K562 (cell line): ENCODE measurements around the gene ZNF92. TPM values are rescaled to one million over a fixed set of nuclear protein-coding genes. Genes with fewer than 3 reads are reported as not detected.

Experiments
- ATAC-seq: fragments of 200-7000 bp; cut with Tn5 transposase; 3 replicates; pipeline ENCODE4 v1.9.1; 2020; ENCODE audit warnings: moderate library complexity
- BruUV-seq: library from RNA; stranded (reverse); fragments of 400-500 nt; replicated peaks from 2 replicates; lab custom pipeline; 2021; lab: Mats Ljungman, UMichigan
- CTCF ChIA-PET: fragments of 300-600 bp; formaldehyde crosslinking; extraction: SDS; loops from one replicate; lab custom pipeline; 2021; ENCODE audit warnings: low intra/inter-chr PET ratio; lab: Yijun Ruan, JAX
- POLR2A ChIA-PET: fragments of 300-600, 350-650 bp; sonication (Branson Sonifier 250); formaldehyde crosslinking; extraction: SDS; loops from one replicate; lab custom pipeline; 2021; ENCODE audit warnings: antibody characterized with exemption, inconsistent platforms; lab: Yijun Ruan, JAX
- DNase-seq, 4 experiments: peaks; one replicate each; pipeline versions ENCODE4 v3.0.0 to v3.0.0-alpha.2; 2011 to 2018; ENCODE audit warnings: low spot score in 3 of 4, mixed read lengths in 3 of 4; ENCODE audit errors: extremely low read depth in 1 of 4
- FAIRE-seq: peaks from 2 replicates; lab custom pipeline; 2011; peaks lifted over from hg19 to GRCh38; lab: Jason Lieb, UNC
- H2AFZ ChIP-seq: 2 replicates; pipeline ENCODE4 v1.6.0; 2011; ENCODE audit warnings: low read depth, low read length, control low read depth, inconsistent platforms
- H3K27ac ChIP-seq: fragments of 200-600 bp; 3 replicates; pipeline ENCODE4 v1.8.0; 2011; ENCODE audit warnings: low read depth, mild to moderate bottlenecking, control low read depth, inconsistent platforms, low read length, moderate library complexity, mixed read lengths; ENCODE audit errors: extremely low read depth
- H3K27me3 ChIP-seq, 2 experiments: fragments of 300-600 bp in 1 of 2; 2 replicates in 1 of 2; 3 replicates in 1 of 2; pipeline versions ENCODE4 v1.6.0 to v1.8.0; 2011; ENCODE audit warnings: inconsistent platforms in 2 of 2, low read length in 2 of 2, mild to moderate bottlenecking in 1 of 2, mixed read lengths in 1 of 2, moderate library complexity in 1 of 2; ENCODE audit not compliant: control insufficient read depth in 2 of 2, insufficient read depth in 2 of 2
- H3K36me3 ChIP-seq: fragments of 300-600 bp; 3 replicates; pipeline ENCODE4 v1.8.0; 2011; ENCODE audit warnings: mild to moderate bottlenecking, low read length, inconsistent platforms; ENCODE audit not compliant: control insufficient read depth, insufficient read depth
- H3K4me1 ChIP-seq, 2 experiments: fragments of 200-600 bp in 1 of 2; replicated peaks in 1 of 2; 2 replicates in 1 of 2; 3 replicates in 1 of 2; pipeline versions ENCODE4 v1.5.1 to v1.8.0; 2011; ENCODE audit warnings: inconsistent platforms in 2 of 2, low read length in 2 of 2, mild to moderate bottlenecking in 1 of 2, mixed read lengths in 1 of 2, moderate library complexity in 1 of 2; ENCODE audit not compliant: control insufficient read depth in 2 of 2, insufficient read depth in 2 of 2
- H3K4me2 ChIP-seq: 2 replicates; pipeline ENCODE4 v1.6.1; 2011; ENCODE audit warnings: low read length, control low read depth, inconsistent platforms, mixed read lengths; ENCODE audit not compliant: insufficient read depth
- H3K4me3 ChIP-seq: fragments of 200-600 bp; sonication (generic), shearing (Covaris generic); 2 replicates; pipeline ENCODE4 v1.5.1; 2016; ENCODE audit warnings: control low read depth, inconsistent platforms
- H3K79me2 ChIP-seq: fragments of 200-600 bp; 3 replicates; pipeline ENCODE4 v1.8.0; 2011; ENCODE audit warnings: low read length, inconsistent platforms; ENCODE audit not compliant: control insufficient read depth, insufficient read depth
- H3K9ac ChIP-seq, 2 experiments: 2 replicates each; pipeline versions ENCODE4 v1.6.0 to v1.6.1; 2011; ENCODE audit warnings: low read depth in 2 of 2, low read length in 2 of 2, control low read depth in 1 of 2, inconsistent platforms in 1 of 2, mild to moderate bottlenecking in 1 of 2, mixed read lengths in 1 of 2; ENCODE audit not compliant: insufficient read depth in 1 of 2
- H3K9me1 ChIP-seq: one replicate; pipeline ENCODE4 v1.6.0; 2011; ENCODE audit warnings: inconsistent platforms, mild to moderate bottlenecking, low read length, moderate library complexity; ENCODE audit not compliant: control insufficient read depth, insufficient read depth
- H3K9me3 ChIP-seq: replicated peaks from 2 replicates; pipeline ENCODE4 v1.5.1; 2011; ENCODE audit warnings: low read depth, low read length, inconsistent platforms; ENCODE audit not compliant: control insufficient read depth, insufficient read depth
- H4K20me1 ChIP-seq: replicated peaks from 2 replicates; pipeline ENCODE4 v1.6.1; 2011; ENCODE audit warnings: low read length, inconsistent platforms, mixed read lengths; ENCODE audit not compliant: control insufficient read depth, insufficient read depth
- GABPB1 ChIP-seq: sonication (generic); formaldehyde crosslinking; IDR thresholded peaks from 2 replicates; pipeline ENCODE4 v1.8.0; 2022; ENCODE audit warnings: mild to moderate bottlenecking, missing genetic modification reagents
- HNRNPK ChIP-seq: fragments of 200-400 bp; formaldehyde crosslinking; IDR thresholded peaks from one replicate; pipeline ENCODE4 v1.6.1; 2018; ENCODE audit warnings: mild to moderate bottlenecking, low read depth, low read length; ENCODE audit not compliant: poor library complexity, severe bottlenecking
- PCBP1 ChIP-seq: fragments of 200-400 bp; formaldehyde crosslinking; IDR thresholded peaks from 2 replicates; pipeline ENCODE4 v1.6.1; 2018; ENCODE audit warnings: mild to moderate bottlenecking, low read depth, low read length; ENCODE audit not compliant: poor library complexity, severe bottlenecking
- SFPQ ChIP-seq: fragments of 200-400 bp; formaldehyde crosslinking; IDR thresholded peaks from 2 replicates; pipeline ENCODE4 v1.6.1; 2017; ENCODE audit warnings: mild to moderate bottlenecking, low read depth, low read length, moderate library complexity
- in situ Hi-C: fragments of 300-500 bp; cut with MboI; formaldehyde crosslinking; loops from 4 replicates; pipeline ENCODE4 v1.15.0; 2018; ENCODE audit warnings: inconsistent platforms, mixed read lengths
- intact Hi-C: fragments of 100-400 bp; cut with micrococcal nuclease; formaldehyde crosslinking; loops from 2 replicates; pipeline ENCODE4 v1.14.2; 2022
- polyA plus RNA-seq, 8 experiments: library from polyadenylated mRNA; depleted of rRNA in 4 of 8; stranded (reverse) in 5 of 8; unstranded in 3 of 8; fragments of >200 nt; fragmentation: Nextera tagmentation in 2 of 8; fragmentation: Illumina TruSeq in 1 of 8; extraction: Ambion mirVana in 2 of 8; extraction: Trizol in 1 of 8; gene quantifications; 2 replicates each; pipeline versions ENCODE4 v1.2.1 to v1.2.3, GENCODE V29; 2011 to 2014; ENCODE audit warnings: inconsistent platforms in 1 of 8, missing spikeins in 1 of 8
- total RNA-seq, 7 experiments: library from RNA; depleted of rRNA in 6 of 7; stranded (reverse); fragments of >200 nt in 6 of 7; fragmentation: Illumina TruSeq in 2 of 7; extraction: Trizol in 2 of 7; gene quantifications; 2 replicates each; pipeline versions ENCODE4 v1.2.1 to v1.2.3, GENCODE V29; 2011 to 2021; ENCODE audit warnings: low replicate concordance in 1 of 7

The ZNF92 gene
- total and polyA plus RNA-seq, 9 of the 15 experiments (the other 6 are each of a cell fraction or from before 2014, with no cell fraction given): 8.9 to 29.4 (median 12.5) TPM

GRCh38 chr7:65448816-65449504 lies 75.3 kb downstream of the ZNF92 start:
- no peak overlapping the region for H3K27ac ChIP-seq
- H3K4me2 ChIP-seq: no peak overlapping the region
- H3K4me1 ChIP-seq: no peaks in the 10 kb centered on the region
- no peaks in the 10 kb centered on the region; the same call in 1 of the 2 replicates for H3K9me3 ChIP-seq
- no peak for FAIRE-seq
- ChIA-PET POLR2A (no interaction called here), CTCF (no interaction called here)
- H2AFZ ChIP-seq: no peak overlapping the region
- BruUV-seq: no TSS peak
- in situ Hi-C loops: no loop called here
- no peaks in the 10 kb centered on the region for H3K9me1 ChIP-seq
- DNase-seq: no peak
- no peak for ATAC-seq
- H3K36me3 ChIP-seq: no peaks in the 10 kb centered on the region
- intact Hi-C loops: loop anchor here (5.0 kb wide), 1 partner anchor 142 kb away; no protein-coding TSS in a partner anchor
- no peaks in the 10 kb centered on the region for H4K20me1 ChIP-seq
- H3K9ac ChIP-seq: no peak overlapping the region
- H3K27me3 ChIP-seq: peaks cover 0 to 2% of the 10 kb centered on the region in 2 experiments; a peak in 1 of 5 replicates
- peak; percentile 71 for TF ChIP-seq HNRNPK
- peak; percentile 84 for TF ChIP-seq PCBP1
- TF ChIP-seq SFPQ: 0 out of 2 replicates have a peak, but pooled peaks have one; percentile 17
- TF ChIP-seq GABPB1 (CRISPR knock-in tag): no peak
- no peaks in the 10 kb centered on the region for H3K79me2 ChIP-seq
- H3K4me3 ChIP-seq: no peak overlapping the region
